Activated naive CD4-positive, alpha-beta T cell treated with anti-CD3 and anti-CD28 coated beads, Interleukin-2, amount 50 U/mL, for 72 hours (primary cell): ENCODE results near the gene STOX1. TPM values are rescaled to one million over a fixed set of nuclear protein-coding genes. Genes with fewer than 3 reads are reported as not detected.
"Not testable (repeated sequence)": the region's sequence is repeated elsewhere in the genome, so short reads cannot be mapped to it uniquely, and the experiment has no call there.

Source experiments
- ATAC-seq, 2 donors: fragments of 150-1000 bp; cut with Tn5 transposase; 2 replicates each; pipeline ENCODE4 v1.10.0; 2021; ENCODE audit warnings: mild to moderate bottlenecking in 2 of 2, moderate library complexity in 2 of 2
- DNase-seq, 2 donors: peaks; one replicate each; pipeline ENCODE4 v3.0.0; 2021 to 2022; ENCODE audit warnings: low spot score in 2 of 2
- H3K27ac Mint-ChIP-seq, 2 donors: one replicate each; pipeline ENCODE4 v1.8.0; 2022; ENCODE audit warnings: mild to moderate bottlenecking in 2 of 2, mixed read lengths in 2 of 2
- H3K36me3 Mint-ChIP-seq, 2 donors: one replicate each; pipeline ENCODE4 v1.8.0; 2022; ENCODE audit warnings: mixed read lengths in 2 of 2
- H3K9me3 Mint-ChIP-seq, 2 donors: one replicate each; pipeline ENCODE4 v1.8.0; 2022; ENCODE audit warnings: mixed read lengths in 2 of 2
- total RNA-seq, 2 donors: library from RNA; stranded (reverse); gene quantifications; one replicate each; pipeline ENCODE4 v1.2.3, GENCODE V29; 2022

Gene STOX1
- total RNA-seq, 2 donors from 2014 or later, result 0.25 to 0.84 TPM

DNA sequence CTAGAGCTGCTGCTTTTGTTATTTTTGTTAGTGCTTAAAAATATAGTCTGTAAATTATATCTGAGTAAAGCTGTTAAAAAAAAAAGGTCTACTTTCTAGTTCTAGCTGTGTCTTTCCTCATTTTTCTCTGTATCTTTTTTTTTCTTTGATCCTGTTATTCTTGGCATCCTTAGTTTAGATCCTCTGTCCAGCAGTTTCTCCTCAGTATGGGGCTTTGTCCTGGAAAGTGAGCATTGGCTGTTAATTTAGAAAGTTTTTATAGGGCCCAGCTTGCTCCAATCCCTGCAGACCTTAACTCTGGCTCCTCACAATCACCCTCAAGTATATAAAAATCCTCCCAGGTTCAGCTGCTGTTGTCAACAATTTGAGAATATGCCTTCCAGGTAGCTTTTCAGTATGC is 97.3 kb downstream of the STOX1 start:
- peaks cover 0 to 13% of the 10 kb centered on the region in 2 donors for H3K36me3 Mint-ChIP-seq
- ATAC-seq (no peak), DNase-seq (no peak)
- no peaks in the 10 kb centered on the region for H3K9me3 Mint-ChIP-seq
- peak overlapping the region; percentile 16 to 49 for H3K27ac Mint-ChIP-seq

DNA sequence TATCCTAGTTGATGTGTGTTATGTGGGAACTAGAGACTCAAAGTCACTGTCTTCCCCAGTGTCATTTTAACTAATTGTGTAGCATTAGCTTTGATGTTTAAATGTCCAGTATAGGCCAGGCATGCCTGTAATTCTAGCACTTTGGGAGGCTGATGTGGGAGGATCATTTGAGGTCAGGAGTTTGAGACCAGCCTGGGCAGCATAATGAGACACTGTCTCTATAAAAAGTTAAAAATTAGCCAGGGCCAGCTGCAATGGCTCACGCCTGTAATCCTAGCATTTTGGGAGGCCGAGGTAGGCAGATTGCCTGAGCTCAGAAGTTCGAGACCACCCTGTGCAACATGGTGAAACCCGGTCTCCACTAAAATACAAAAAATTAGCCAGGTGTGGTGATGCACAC is 98.2 kb downstream of the STOX1 start:
- DNase-seq, result no peak
- Mint-ChIP-seq H3K9me3 (no peaks in the 10 kb centered on the region), H3K27ac (peak overlapping the region in 1 of 2 donors; percentile 32), H3K36me3 (peaks cover 3 to 22% of the 10 kb centered on the region in 2 donors)
- no peak for ATAC-seq

DNA sequence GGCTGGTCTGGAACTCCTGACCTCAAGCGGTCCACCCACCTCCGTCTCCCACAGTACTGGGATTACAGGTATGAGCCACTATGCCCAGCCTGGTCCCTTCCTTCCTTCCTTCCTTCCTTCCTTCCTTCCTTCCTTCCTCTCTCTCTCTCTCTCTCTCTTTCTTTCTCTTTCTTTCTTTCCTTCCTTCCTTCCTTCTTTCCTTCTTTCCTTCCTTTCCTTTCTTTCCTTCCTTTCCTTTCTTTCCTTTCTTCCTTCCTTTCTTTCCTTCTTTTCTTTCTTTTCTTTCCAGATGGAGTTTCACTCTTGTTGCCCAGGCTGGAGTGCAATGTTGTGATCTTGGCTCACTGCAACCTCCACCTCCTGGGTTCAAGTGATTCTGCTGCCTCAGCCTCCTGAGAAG is 101.8 kb downstream of the STOX1 start:
- not testable (repeated sequence) for ATAC-seq, H3K9me3 Mint-ChIP-seq, DNase-seq, H3K27ac Mint-ChIP-seq
- H3K36me3 Mint-ChIP-seq, result peaks cover 10 to 29% of the 10 kb centered on the region in 2 donors

DNA sequence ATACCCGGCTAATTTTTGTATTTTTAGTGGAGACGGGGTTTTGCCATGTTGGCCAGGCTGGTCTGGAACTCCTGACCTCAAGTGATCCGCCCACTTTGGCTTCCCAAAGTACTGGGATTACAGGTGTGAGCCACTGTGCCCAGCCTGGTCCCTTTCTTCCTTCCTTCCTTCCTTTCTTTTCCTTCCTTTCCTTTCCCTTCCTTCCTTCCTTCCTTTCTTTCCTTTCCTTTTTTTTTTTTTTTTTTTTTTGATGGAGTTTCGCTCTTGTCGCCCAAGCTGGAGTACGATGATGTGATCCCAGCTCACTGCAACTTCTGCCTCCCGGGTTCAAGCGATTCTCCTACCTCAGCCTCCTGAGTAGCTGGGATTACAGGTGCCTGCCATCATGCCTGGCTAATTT is 102.6 kb downstream of the STOX1 start:
- H3K27ac Mint-ChIP-seq, ATAC-seq, H3K9me3 Mint-ChIP-seq, DNase-seq: not testable (repeated sequence)
- H3K36me3 Mint-ChIP-seq, result peaks cover 10 to 29% of the 10 kb centered on the region in 2 donors

DNA sequence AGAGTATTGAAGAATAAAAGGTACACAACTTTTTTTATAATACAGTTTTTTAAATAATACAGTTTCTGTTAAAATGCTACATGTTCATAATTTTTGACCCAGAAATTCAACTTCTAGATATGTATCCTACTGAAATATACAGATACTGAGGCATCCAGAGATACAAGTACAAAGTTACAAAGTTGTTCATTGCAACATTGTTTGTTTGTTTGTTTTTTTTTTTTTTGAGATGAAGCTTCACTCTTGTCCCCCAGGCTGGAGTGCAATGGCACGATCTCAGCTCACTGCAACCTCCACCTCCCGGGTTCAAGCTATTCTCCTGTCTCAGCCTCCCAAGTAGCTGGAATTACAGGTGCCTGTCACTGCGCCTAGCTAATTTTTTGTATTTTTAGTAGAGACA is 105.5 kb downstream of the STOX1 start:
- DNase-seq, ATAC-seq, H3K9me3 Mint-ChIP-seq, H3K27ac Mint-ChIP-seq: not testable (repeated sequence)
- H3K36me3 Mint-ChIP-seq, result peaks cover 10 to 40% of the 10 kb centered on the region in 2 donors

DNA sequence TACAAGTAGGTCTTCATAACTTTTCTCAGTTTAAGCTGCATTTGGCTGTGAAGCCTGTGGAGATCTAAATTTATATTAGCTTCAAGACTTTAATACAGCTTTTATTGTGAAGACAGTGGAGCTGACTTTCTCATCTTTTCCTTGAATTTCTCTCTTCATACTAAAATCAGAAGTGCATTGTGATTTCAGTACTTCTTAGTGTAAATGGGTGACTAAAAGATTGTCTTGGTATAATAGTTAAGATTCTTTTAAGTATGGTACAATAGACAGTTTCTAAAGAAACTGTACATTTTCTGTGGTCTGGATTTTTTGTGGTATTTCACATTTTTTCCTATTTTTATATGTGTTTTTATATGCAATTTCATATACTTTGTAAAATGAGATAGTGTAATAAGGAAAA is 107.7 kb downstream of the STOX1 start:
- no peak for DNase-seq
- peaks cover 10 to 36% of the 10 kb centered on the region in 2 donors for H3K36me3 Mint-ChIP-seq
- peak; percentile 56 to 96 for ATAC-seq
- H3K9me3 Mint-ChIP-seq, result no peaks in the 10 kb centered on the region
- H3K27ac Mint-ChIP-seq, result peak overlapping the region in 1 of 2 donors; percentile 90

DNA sequence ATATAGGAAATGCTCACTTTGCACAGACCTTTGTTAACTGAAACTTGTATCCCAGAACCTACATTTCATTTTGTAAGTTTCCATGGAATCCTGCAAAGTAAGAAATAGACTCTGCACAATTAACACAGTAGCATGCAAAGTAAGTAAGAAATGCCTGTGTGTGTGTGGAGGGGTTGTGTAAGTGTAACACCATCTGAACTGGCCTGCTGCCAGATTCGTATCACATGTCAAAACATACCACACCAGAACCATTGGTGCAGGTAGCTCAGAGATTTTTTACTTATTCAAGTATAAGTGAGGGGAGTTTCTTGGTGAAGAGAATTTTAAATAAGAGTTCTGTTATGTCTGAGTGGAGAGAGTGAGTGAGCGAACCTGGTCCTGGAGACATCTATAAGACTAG is 110.8 kb downstream of the STOX1 start:
- no peak for DNase-seq
- Mint-ChIP-seq H3K27ac (no peak overlapping the region), H3K9me3 (no peaks in the 10 kb centered on the region), H3K36me3 (peaks cover 0 to 25% of the 10 kb centered on the region in 2 donors)
- no peak for ATAC-seq

DNA sequence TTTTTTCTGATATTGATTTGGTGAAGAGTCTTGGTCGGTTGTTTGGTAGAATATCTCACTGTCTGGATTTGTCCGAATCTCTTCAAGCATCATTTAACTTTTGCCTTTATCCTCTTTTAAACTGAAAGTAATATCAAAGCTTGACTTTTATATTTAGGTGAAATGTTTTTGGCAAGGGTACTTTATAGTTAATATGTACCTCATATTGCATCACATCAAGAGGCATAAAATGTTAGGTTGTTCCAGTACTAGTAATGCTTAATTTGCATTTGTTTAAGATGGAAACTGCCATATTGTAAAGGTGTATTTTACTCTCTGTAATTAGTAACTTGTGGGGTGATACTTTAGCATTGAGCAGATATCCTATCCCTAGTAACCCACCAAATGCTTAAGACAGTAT is 111.6 kb downstream of the STOX1 start:
- Mint-ChIP-seq H3K27ac (no peak overlapping the region), H3K36me3 (peaks cover 0 to 25% of the 10 kb centered on the region in 2 donors), H3K9me3 (no peaks in the 10 kb centered on the region)
- DNase-seq (no peak), ATAC-seq (no peak)

DNA sequence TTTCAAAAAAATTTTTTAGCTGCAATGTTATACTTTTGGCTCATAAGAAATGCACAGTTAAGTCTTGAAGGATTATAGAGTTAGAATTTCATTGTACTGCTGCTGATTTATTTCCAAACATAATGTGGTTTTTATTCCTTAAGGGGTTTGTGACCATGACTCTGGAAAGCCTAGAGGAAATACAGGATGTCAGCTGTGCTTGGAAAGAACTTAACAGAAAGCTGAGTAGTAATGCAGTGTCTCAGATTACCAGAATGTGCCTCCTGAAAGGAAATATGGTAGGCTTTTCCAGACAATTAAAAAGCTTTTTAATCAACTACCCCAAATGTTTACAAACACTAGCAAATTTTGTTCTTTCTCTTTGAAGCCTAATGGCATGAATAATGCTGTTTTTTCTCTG is 113.6 kb downstream of the STOX1 start:
- ATAC-seq, DNase-seq, H3K27ac Mint-ChIP-seq, H3K9me3 Mint-ChIP-seq: not testable (repeated sequence)
- H3K36me3 Mint-ChIP-seq, result peaks cover 0 to 18% of the 10 kb centered on the region in 2 donors

Other genes starting within 250 kb of the STOX1 start
- gene CCAR1, start 106.3 kb upstream of the STOX1 start, total RNA-seq, result 100 to 1,000 TPM in 1 of 2 donors, 10 to 100 TPM in 1; 97.5 to 110 TPM
- 10 to 100 TPM; 57.9 to 80.2 TPM for gene DDX50, start 73.8 kb downstream of the STOX1 start, total RNA-seq
- 100 to 1,000 TPM; 127 to 136 TPM for gene DDX21, start 128.6 kb downstream of the STOX1 start, total RNA-seq
- gene KIFBP, start 161.3 kb downstream of the STOX1 start, total RNA-seq, result 10 to 100 TPM in 1 of 2 donors, 1 to 10 TPM in 1; 6.9 to 13.2 TPM